SK-N-SH (cell line): Measurements from ENCODE around the gene WRNIP1. TPM values are rescaled to one million over a fixed set of nuclear protein-coding genes. Genes with fewer than 3 reads are reported as not detected.

ENCODE experiments used
- CTCF ChIA-PET: fragments of 300-600, 350-600 bp; formaldehyde crosslinking; extraction: SDS; loops from one replicate; lab custom pipeline; 2021; lab: Yijun Ruan, JAX
- POLR2A ChIA-PET: fragments of 350-600 bp; sonication (Branson Sonifier 250); formaldehyde crosslinking; extraction: SDS; loops from one replicate; lab custom pipeline; 2020; ENCODE audit warnings: antibody characterized with exemption, inconsistent platforms; lab: Yijun Ruan, JAX
- DNase-seq: peaks from one replicate; pipeline ENCODE4 v3.0.0; 2012
- H2AFZ ChIP-seq: fragments of 200-600 bp; sonication (generic); 2 replicates; pipeline ENCODE4 v1.8.1; 2016; ENCODE audit warnings: antibody characterized with exemption, mild to moderate bottlenecking, low read depth
- H3F3A ChIP-seq: fragments of 200-600 bp; sonication (generic); replicated peaks from 2 replicates; pipeline ENCODE3; 2016; ENCODE audit warnings: antibody characterized with exemption, mild to moderate bottlenecking; ENCODE audit not compliant: insufficient read depth
- H3K27ac ChIP-seq, 2 experiments: fragments of 200-500 bp in 1 of 2; fragments of 200-600 bp in 1 of 2; sonication (Bioruptor generic) in 1 of 2; sonication (generic), shearing (Covaris generic) in 1 of 2; 2 replicates each; pipeline versions ENCODE4 v1.5.1 to v1.6.1; 2014 to 2016; ENCODE audit warnings: low read depth in 2 of 2, inconsistent platforms in 1 of 2, low read length in 1 of 2, mild to moderate bottlenecking in 1 of 2, mixed read lengths in 1 of 2
- H3K27me3 ChIP-seq: fragments of 200-600 bp; sonication (generic), shearing (Covaris generic); 2 replicates; pipeline ENCODE4 v1.6.1; 2016; ENCODE audit warnings: mixed run types; ENCODE audit not compliant: insufficient read depth
- H3K36me3 ChIP-seq, 2 experiments: fragments of 200-500 bp in 1 of 2; fragments of 200-600 bp in 1 of 2; sonication (Bioruptor generic) in 1 of 2; sonication (generic) in 1 of 2; replicated peaks in 1 of 2; 2 replicates each; pipeline versions ENCODE3 to v1.5.1; 2014 to 2016; ENCODE audit warnings: low read length in 1 of 2, mild to moderate bottlenecking in 1 of 2; ENCODE audit not compliant: insufficient read depth in 2 of 2, control insufficient read depth in 1 of 2
- H3K4me1 ChIP-seq, 2 experiments: fragments of 200-500 bp in 1 of 2; fragments of 200-600 bp in 1 of 2; sonication (Bioruptor generic) in 1 of 2; sonication (generic), shearing (Covaris generic) in 1 of 2; 2 replicates each; pipeline versions ENCODE4 v1.5.1 to v1.6.1; 2014 to 2016; ENCODE audit warnings: low read depth in 1 of 2, low read length in 1 of 2, mixed run types in 1 of 2; ENCODE audit not compliant: insufficient read depth in 2 of 2, control insufficient read depth in 1 of 2
- H3K4me2 ChIP-seq: fragments of 200-600 bp; sonication (generic), shearing (Covaris generic); 2 replicates; pipeline ENCODE4 v1.6.1; 2017; ENCODE audit warnings: mixed run types
- H3K4me3 ChIP-seq, 2 experiments: fragments of 200-500 bp in 1 of 2; fragments of 200-600 bp in 1 of 2; sonication (Bioruptor generic) in 1 of 2; sonication (generic), shearing (Covaris generic) in 1 of 2; 2 replicates each; pipeline versions ENCODE4 v1.5.1 to v1.8.1; 2014 to 2016; ENCODE audit warnings: low read depth in 2 of 2, inconsistent platforms in 1 of 2, low read length in 1 of 2, mild to moderate bottlenecking in 1 of 2, mixed read lengths in 1 of 2, moderate library complexity in 1 of 2
- H3K79me2 ChIP-seq: fragments of 200-600 bp; sonication (generic); 2 replicates; pipeline ENCODE4 v1.8.1; 2017; ENCODE audit warnings: mild to moderate bottlenecking; ENCODE audit not compliant: insufficient read depth
- H3K9ac ChIP-seq: fragments of 200-600 bp; sonication (generic); 2 replicates; pipeline ENCODE4 v1.6.1; 2017; ENCODE audit warnings: mixed run types
- H3K9me2 ChIP-seq: fragments of 200-600 bp; sonication (generic); 2 replicates; pipeline ENCODE4 v1.6.1; 2017; ENCODE audit warnings: mixed run types
- H3K9me3 ChIP-seq: fragments of 200-600 bp; sonication (generic); 2 replicates; pipeline ENCODE4 v1.6.1; 2017; ENCODE audit warnings: mixed run types, mild to moderate bottlenecking, moderate library complexity
- H4K20me1 ChIP-seq: fragments of 200-600 bp; sonication (generic); 2 replicates; pipeline ENCODE4 v1.6.1; 2017; ENCODE audit warnings: mild to moderate bottlenecking, mixed run types; ENCODE audit not compliant: insufficient read depth
- CHD2 ChIP-seq: fragments of 150-350 bp; IDR thresholded peaks from 2 replicates; pipeline ENCODE4 v1.6.1; 2018; ENCODE audit warnings: low read length; ENCODE audit not compliant: partially characterized antibody
- CTCF ChIP-seq: fragments of 200-600 bp; sonication (generic); IDR thresholded peaks from 2 replicates; pipeline ENCODE4 v1.6.1; 2017; ENCODE audit warnings: antibody characterized with exemption, mild to moderate bottlenecking, moderate library complexity
- IRF3 ChIP-seq: fragments of 150-350 bp; IDR thresholded peaks from 2 replicates; pipeline ENCODE4 v1.6.1; 2016; ENCODE audit warnings: mild to moderate bottlenecking, low read depth, low read length
- RFX5 ChIP-seq: IDR thresholded peaks from 2 replicates; pipeline ENCODE4 v1.6.1; 2012; ENCODE audit warnings: mild to moderate bottlenecking, improper control_type of control experiment, low read length
- USF1 ChIP-seq: IDR thresholded peaks from 2 replicates; pipeline ENCODE4 v1.4.0; 2012; ENCODE audit warnings: low read depth, borderline replicate concordance
- WGBS: methylation state at CpG from one replicate; pipeline ENCODE4 v1.1.6; 2017; ENCODE audit warnings: low lambda C conversion rate; 5-methylcytosine and 5-hydroxymethylcytosine counted together
- polyA plus RNA-seq, 3 experiments: library from polyadenylated mRNA; depleted of rRNA; stranded (reverse); fragments of >200 nt; gene quantifications; 2 replicates each; pipeline ENCODE4 v1.2.3, GENCODE V29; 2012
- TF ChIP-seq, protein P1 (sequence below): IDR thresholded peaks from 2 replicates; pipeline ENCODE4; 2012
- TF ChIP-seq, protein P2 (sequence below): fragments of 150-350 bp; IDR thresholded peaks from 2 replicates; pipeline ENCODE4 v1.6.1; 2017; ENCODE audit warnings: antibody characterized with exemption, low read length, low read depth, borderline replicate concordance

The WRNIP1 gene
- polyA plus RNA-seq, 1 of the 3 experiments (the other 2 are of a cell fraction): 47.5 TPM

GRCh38 chr6:2796861-2797260 is 31.7 kb downstream of the WRNIP1 start:
- WGBS: 80% methylated on average over 5 of the region's 6 CpGs
- Histone ChIP-seq H4K20me1 (no peaks in the 10 kb centered on the region), H2AFZ (no peak overlapping the region), H3K9me2 (no peaks in the 10 kb centered on the region), H3K9ac (no peak overlapping the region), H3K27ac (no peak overlapping the region)
- DNase-seq: no peak
- TF ChIP-seq, protein P1, sequence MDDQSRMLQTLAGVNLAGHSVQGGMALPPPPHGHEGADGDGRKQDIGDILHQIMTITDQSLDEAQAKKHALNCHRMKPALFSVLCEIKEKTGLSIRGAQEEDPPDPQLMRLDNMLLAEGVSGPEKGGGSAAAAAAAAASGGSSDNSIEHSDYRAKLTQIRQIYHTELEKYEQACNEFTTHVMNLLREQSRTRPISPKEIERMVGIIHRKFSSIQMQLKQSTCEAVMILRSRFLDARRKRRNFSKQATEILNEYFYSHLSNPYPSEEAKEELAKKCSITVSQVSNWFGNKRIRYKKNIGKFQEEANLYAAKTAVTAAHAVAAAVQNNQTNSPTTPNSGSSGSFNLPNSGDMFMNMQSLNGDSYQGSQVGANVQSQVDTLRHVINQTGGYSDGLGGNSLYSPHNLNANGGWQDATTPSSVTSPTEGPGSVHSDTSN: no peak
- TF ChIP-seq, all 33 proteins: peak for 0
- Histone ChIP-seq H3K4me2 (no peak overlapping the region), H3K79me2 (no peaks in the 10 kb centered on the region; the same call in 1 of the 2 replicates), H3K36me3 (no peaks in the 10 kb centered on the region), H3F3A (no peaks in the 10 kb centered on the region), H3K9me3 (no peaks in the 10 kb centered on the region), H3K27me3 (no peaks in the 10 kb centered on the region), H3K4me3 (no peak overlapping the region), H3K4me1 (peaks cover 0 to 12% of the 10 kb centered on the region in 2 experiments; a peak in 2 of 4 replicates)
- ChIA-PET POLR2A (no interaction called here), CTCF (interaction anchor here (0.8 to 1.1 kb wide), 3 partner anchors 44 to 135 kb away, joined by 3 read pairs; no protein-coding TSS in a partner anchor)

- no peaks in the 10 kb centered on the region for H3K9me2 ChIP-seq
- H2AFZ ChIP-seq: no peak overlapping the region
- H3K9me3 ChIP-seq: no peaks in the 10 kb centered on the region
- H3K36me3 ChIP-seq: no peaks in the 10 kb centered on the region
- H3F3A ChIP-seq: no peaks in the 10 kb centered on the region
- no peak overlapping the region for H3K9ac ChIP-seq
- DNase-seq: no peak
- H3K4me2 ChIP-seq: no peak overlapping the region
- no peak overlapping the region for H3K27ac ChIP-seq
- peaks cover 0 to 10% of the 10 kb centered on the region in 2 experiments; a peak in 2 of 4 replicates for H3K4me1 ChIP-seq
- ChIA-PET CTCF (interaction anchor here (0.7 to 1.5 kb wide), 6 partner anchors 12 to 191 kb away, joined by 3 to 4 read pairs (median 3); no protein-coding TSS in a partner anchor), POLR2A (interaction anchor here (0.6 kb wide), 1 partner anchor 824 kb away, joined by 3 read pairs; no protein-coding TSS in a partner anchor)
- no peak overlapping the region for H3K4me3 ChIP-seq
- no peaks in the 10 kb centered on the region for H4K20me1 ChIP-seq
- TF ChIP-seq CHD2 (no peak), IRF3 (no peak)
- H3K79me2 ChIP-seq: no peaks in the 10 kb centered on the region; the same call in 1 of the 2 replicates
- 98% methylated on average over 3 of the region's 3 CpGs for WGBS
- no peaks in the 10 kb centered on the region for H3K27me3 ChIP-seq
Observed at GRCh38 chr6:2797564-2798031, 32.4 kb downstream of the WRNIP1 start.

GRCh38 chr6:2798586-2799134 is 33.5 kb downstream of the WRNIP1 start:
- Histone ChIP-seq H3K9me3 (no peaks in the 10 kb centered on the region), H3K9ac (no peak overlapping the region), H3K9me2 (no peaks in the 10 kb centered on the region), H2AFZ (no peak overlapping the region), H3K4me3 (no peak overlapping the region), H3K4me1 (peaks cover 0 to 8% of the 10 kb centered on the region in 2 experiments; a peak in 2 of 4 replicates), H4K20me1 (no peaks in the 10 kb centered on the region), H3K36me3 (no peaks in the 10 kb centered on the region), H3K27ac (no peak overlapping the region), H3F3A (no peaks in the 10 kb centered on the region), H3K4me2 (no peak overlapping the region), H3K27me3 (no peaks in the 10 kb centered on the region), H3K79me2 (no peaks in the 10 kb centered on the region)
- DNase-seq: no peak
- 87% methylated on average over 11 of the region's 11 CpGs for WGBS
- CTCF ChIA-PET: interaction anchor here (0.9 to 1.8 kb wide), 5 partner anchors 8 to 190 kb away, joined by 3 to 10 read pairs (median 4); no protein-coding TSS in a partner anchor
- TF ChIP-seq CHD2: no peak
- TF ChIP-seq CTCF: no peak
- no peak for TF ChIP-seq USF1
- no peak for TF ChIP-seq RFX5
- TF ChIP-seq, protein P2, sequence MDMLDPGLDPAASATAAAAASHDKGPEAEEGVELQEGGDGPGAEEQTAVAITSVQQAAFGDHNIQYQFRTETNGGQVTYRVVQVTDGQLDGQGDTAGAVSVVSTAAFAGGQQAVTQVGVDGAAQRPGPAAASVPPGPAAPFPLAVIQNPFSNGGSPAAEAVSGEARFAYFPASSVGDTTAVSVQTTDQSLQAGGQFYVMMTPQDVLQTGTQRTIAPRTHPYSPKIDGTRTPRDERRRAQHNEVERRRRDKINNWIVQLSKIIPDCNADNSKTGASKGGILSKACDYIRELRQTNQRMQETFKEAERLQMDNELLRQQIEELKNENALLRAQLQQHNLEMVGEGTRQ: no peak
- TF ChIP-seq, all 33 proteins: peak for 0
- POLR2A ChIA-PET: no interaction called here
